ENCODE data around the gene CA14. TPM values are rescaled to one million over a fixed set of nuclear protein-coding genes. Genes with fewer than 3 reads are reported as not detected.
A peak's percentile ranks its signal among the peaks of the same experiment; 100 is the strongest.

The CA14 gene
- total RNA-seq, 2 experiments from 2014 or later = not detected

DNA sequence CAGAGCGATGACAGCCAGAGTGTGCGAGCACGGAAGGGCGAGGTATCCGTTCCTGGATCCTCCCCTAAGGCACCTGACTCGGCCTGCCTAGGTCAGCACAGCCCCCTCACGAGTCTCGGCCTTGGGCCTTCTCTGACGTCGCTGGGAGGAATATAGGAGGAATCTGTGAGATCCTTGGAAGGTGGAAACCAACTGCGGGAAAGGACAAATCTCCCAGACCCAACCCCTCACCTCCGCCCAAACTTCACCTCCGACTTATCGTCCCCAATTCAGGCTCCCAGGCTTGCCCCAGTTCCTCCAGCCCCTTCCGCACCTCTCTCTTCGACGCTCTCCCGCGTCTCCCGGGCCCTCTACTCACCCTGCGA lies 10.7 kb downstream of the CA14 start:
- DNase-seq = peak in 12 of 14 experiments; percentile 26 to 74 (median 42)

DNA sequence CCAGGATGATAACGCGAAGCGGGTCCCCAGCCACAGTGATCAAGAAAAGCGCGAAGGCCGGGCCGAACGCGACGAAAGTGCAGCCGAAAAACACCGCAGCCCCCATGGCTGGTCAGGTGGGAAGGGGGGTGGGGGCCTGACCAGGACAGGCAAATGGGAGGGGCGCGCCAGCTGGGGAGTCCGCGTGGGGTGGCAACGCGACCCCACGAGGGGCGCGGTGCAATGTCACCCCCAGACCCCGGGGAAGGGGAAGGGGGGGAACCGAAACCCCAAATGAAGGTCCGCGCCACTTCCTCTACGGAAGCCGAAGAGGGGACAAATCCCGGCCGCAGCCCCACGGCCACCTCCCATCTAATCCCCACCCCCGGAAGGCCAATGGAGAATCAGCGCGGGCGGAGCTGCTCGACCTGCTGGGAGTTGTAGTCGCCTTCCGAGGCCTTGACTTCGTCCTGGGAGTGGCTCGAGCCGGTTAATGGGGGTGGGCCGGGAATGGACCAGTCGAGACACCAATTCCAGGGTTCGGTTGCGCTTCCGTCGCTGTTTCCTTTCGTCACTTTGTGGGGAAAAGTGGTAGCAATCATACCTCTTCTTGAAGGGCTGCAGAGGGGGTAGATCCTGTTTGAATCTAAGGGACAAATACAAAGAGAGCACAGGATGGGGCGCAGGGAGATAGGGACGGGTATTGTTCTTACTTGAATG lies 11.3 kb downstream of the CA14 start, which contains the start of gene APH1A:
TSS of gene APH1A (minus strand) at position 312 of the 699 bp plus-strand sequence. CDS start at position 106, 206 bp downstream.
- TF ChIP-seq, protein P1, sequence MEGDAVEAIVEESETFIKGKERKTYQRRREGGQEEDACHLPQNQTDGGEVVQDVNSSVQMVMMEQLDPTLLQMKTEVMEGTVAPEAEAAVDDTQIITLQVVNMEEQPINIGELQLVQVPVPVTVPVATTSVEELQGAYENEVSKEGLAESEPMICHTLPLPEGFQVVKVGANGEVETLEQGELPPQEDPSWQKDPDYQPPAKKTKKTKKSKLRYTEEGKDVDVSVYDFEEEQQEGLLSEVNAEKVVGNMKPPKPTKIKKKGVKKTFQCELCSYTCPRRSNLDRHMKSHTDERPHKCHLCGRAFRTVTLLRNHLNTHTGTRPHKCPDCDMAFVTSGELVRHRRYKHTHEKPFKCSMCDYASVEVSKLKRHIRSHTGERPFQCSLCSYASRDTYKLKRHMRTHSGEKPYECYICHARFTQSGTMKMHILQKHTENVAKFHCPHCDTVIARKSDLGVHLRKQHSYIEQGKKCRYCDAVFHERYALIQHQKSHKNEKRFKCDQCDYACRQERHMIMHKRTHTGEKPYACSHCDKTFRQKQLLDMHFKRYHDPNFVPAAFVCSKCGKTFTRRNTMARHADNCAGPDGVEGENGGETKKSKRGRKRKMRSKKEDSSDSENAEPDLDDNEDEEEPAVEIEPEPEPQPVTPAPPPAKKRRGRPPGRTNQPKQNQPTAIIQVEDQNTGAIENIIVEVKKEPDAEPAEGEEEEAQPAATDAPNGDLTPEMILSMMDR (IDR thresholded peaks at IDR 0.05) = no peak
- ChIA-PET POLR2A (interaction anchor here (0.7 to 2.6 kb wide), 11 partner anchors 9 to 382 kb away, joined by 3 to 45 read pairs (median 7); partner anchors contain the start of genes ANP32E, CIART and RPRD2), CTCF (interaction anchor here (0.5 to 3.1 kb wide), 4 partner anchors 13 to 49 kb away, joined by 4 to 18 read pairs (median 6); no protein-coding TSS in a partner anchor)
- H3K27me3 ChIP-seq (ENCODE audit: control insufficient read depth in 1 of 2, insufficient read depth in 2 of 2, low read length in 2 of 2) = no peaks in the 10 kb centered on the region
- intact Hi-C loops (cut with DNase I, micrococcal nuclease) = loop anchor here (1.0 to 2.0 kb wide), 6 partner anchors 13 to 52 kb away; partner anchors contain the start of genes CIART (in 2 of the 2), ANP32E (in 1 of the 2), MRPS21 (in 1 of the 2) and PRPF3 (in 1 of the 2)
- no peaks in the 10 kb centered on the region for H3K9me3 ChIP-seq (ENCODE audit: control insufficient read depth in 1 of 2, insufficient read depth in 1 of 2, low read length in 2 of 2)
- Mint-ChIP-seq H3K27ac (peak within 1 kb of the TSS; percentile 91), H3K4me3 (peak within 1 kb of the TSS; percentile 99), H3K36me3 (ENCODE audit: low read depth) (peaks cover 57% of the 10 kb centered on the region), H3K4me1 (ENCODE audit: low read depth) (peaks cover 38% of the 10 kb centered on the region), H3K9me3 (no peaks in the 10 kb centered on the region), H3K27me3 (no peaks in the 10 kb centered on the region)
- peaks cover 29% of the 10 kb centered on the region for H3K4me1 ChIP-seq (ENCODE audit: insufficient read depth, low read length)
- DNase-seq = peak; percentile 80 to 96 (median 90)
- peaks cover 31% of the 10 kb centered on the region for H3K36me3 ChIP-seq (ENCODE audit: insufficient read depth, low read length)
- peak; percentile 89 for ATAC-seq (ENCODE audit: poor library complexity)
- peak within 1 kb of the TSS; percentile 91 to 96 for H3K27ac ChIP-seq (ENCODE audit: low read depth in 1 of 2, low read length in 2 of 2)
- peak within 1 kb of the TSS; percentile 95 for H3K4me3 ChIP-seq (ENCODE audit: low read length)

More for the DNA sequence above, 10.7 kb downstream of the CA14 start:
- H3K9me3 Mint-ChIP-seq = no peaks in the 10 kb centered on the region
- Histone ChIP-seq H3K27ac (ENCODE audit: low read depth in 1 of 2, low read length in 2 of 2) (peak overlapping the region; percentile 91 to 96), H3K9me3 (ENCODE audit: control insufficient read depth in 1 of 2, insufficient read depth in 1 of 2, low read length in 2 of 2) (no peaks in the 10 kb centered on the region), H3K4me1 (ENCODE audit: insufficient read depth, low read length) (peaks cover 29% of the 10 kb centered on the region), H3K36me3 (ENCODE audit: insufficient read depth, low read length) (peaks cover 31% of the 10 kb centered on the region), H3K27me3 (ENCODE audit: control insufficient read depth in 1 of 2, insufficient read depth in 2 of 2, low read length in 2 of 2) (no peaks in the 10 kb centered on the region), H3K4me3 (ENCODE audit: low read length) (peak overlapping the region; percentile 95)
- peak overlapping the region; percentile 99 for H3K4me3 Mint-ChIP-seq
- ChIA-PET POLR2A (interaction anchor here (1.0 to 2.6 kb wide), 6 partner anchors 13 to 381 kb away, joined by 3 to 45 read pairs (median 12); partner anchors contain the start of genes ANP32E, CIART and RPRD2), CTCF (interaction anchor here (1.4 to 3.1 kb wide), 3 partner anchors 12 to 18 kb away, joined by 4 to 18 read pairs (median 5); no protein-coding TSS in a partner anchor)
- peaks cover 52% of the 10 kb centered on the region for H3K36me3 Mint-ChIP-seq (ENCODE audit: low read depth)
- no peaks in the 10 kb centered on the region for H3K27me3 Mint-ChIP-seq
- intact Hi-C loops (cut with DNase I, micrococcal nuclease) = loop anchor here (1.0 to 2.0 kb wide), 5 partner anchors 14 to 52 kb away; partner anchors contain the start of genes ANP32E (in 1 of the 2), CIART (in 1 of the 2), MRPS21 (in 1 of the 2) and PRPF3 (in 1 of the 2)
- H3K27ac Mint-ChIP-seq = peak overlapping the region; percentile 91
- peaks cover 38% of the 10 kb centered on the region for H3K4me1 Mint-ChIP-seq (ENCODE audit: low read depth)
- peak; percentile 61 for ATAC-seq (ENCODE audit: poor library complexity)
- TF ChIP-seq, protein P1 (IDR thresholded peaks at IDR 0.05) = no peak

DNA sequence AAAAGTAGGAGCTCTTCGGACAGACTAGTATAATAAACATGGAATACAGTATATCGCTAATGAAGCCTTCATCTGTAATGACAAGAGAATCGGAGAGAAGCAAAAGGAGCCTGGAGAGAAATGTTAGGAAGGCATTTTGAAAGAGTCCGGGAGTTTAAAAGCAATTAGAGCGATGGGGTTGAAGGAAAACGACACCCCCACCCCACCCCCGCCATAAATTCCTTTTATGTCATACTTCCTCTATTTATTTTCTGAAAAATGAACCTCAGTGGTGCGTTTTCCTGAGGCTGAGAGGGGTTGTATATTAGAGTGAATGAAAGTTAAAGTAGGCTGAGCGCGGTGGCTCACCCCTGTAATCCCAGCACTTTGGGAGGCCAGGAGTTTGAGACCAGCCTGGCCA lies 11.9 kb downstream of the CA14 start:
- peak overlapping the region; percentile 95 for H3K4me3 ChIP-seq (ENCODE audit: low read length)
- no peaks in the 10 kb centered on the region for H3K27me3 Mint-ChIP-seq

More for the DNA sequence above, 11.9 kb downstream of the CA14 start:
- DNase-seq (no peak), ATAC-seq (ENCODE audit: poor library complexity) (no peak)
- Histone ChIP-seq H3K27me3 (ENCODE audit: control insufficient read depth in 1 of 2, insufficient read depth in 2 of 2, low read length in 2 of 2) (no peaks in the 10 kb centered on the region), H3K36me3 (ENCODE audit: insufficient read depth, low read length) (peaks cover 30% of the 10 kb centered on the region), H3K9me3 (ENCODE audit: control insufficient read depth in 1 of 2, insufficient read depth in 1 of 2, low read length in 2 of 2) (no peaks in the 10 kb centered on the region), H3K27ac (ENCODE audit: low read depth in 1 of 2, low read length in 2 of 2) (peak overlapping the region; percentile 91 to 96), H3K4me1 (ENCODE audit: insufficient read depth, low read length) (peaks cover 29% of the 10 kb centered on the region)
- TF ChIP-seq, protein P1 (IDR thresholded peaks at IDR 0.05) = no peak
- Mint-ChIP-seq H3K4me3 (peak overlapping the region; percentile 99), H3K4me1 (ENCODE audit: low read depth) (peaks cover 38% of the 10 kb centered on the region), H3K9me3 (no peaks in the 10 kb centered on the region), H3K36me3 (ENCODE audit: low read depth) (peaks cover 56% of the 10 kb centered on the region), H3K27ac (peak overlapping the region; percentile 91)
- intact Hi-C loops (cut with DNase I, micrococcal nuclease) = loop anchor here (1.0 to 2.0 kb wide), 5 partner anchors 13 to 51 kb away; partner anchors contain the start of genes CIART (in 2 of the 2), MRPS21 (in 1 of the 2) and PRPF3 (in 1 of the 2)
- POLR2A ChIA-PET = interaction anchor here (0.7 to 2.6 kb wide), 11 partner anchors 9 to 382 kb away, joined by 3 to 45 read pairs (median 7); partner anchors contain the start of genes ANP32E, CIART and RPRD2
- CTCF ChIA-PET = interaction anchor here (0.5 to 3.1 kb wide), 4 partner anchors 12 to 49 kb away, joined by 4 to 18 read pairs (median 6); no protein-coding TSS in a partner anchor

Measured in CD4-positive, alpha-beta T cell (primary cell).